ENCODE results near the gene PRDM11. TPM values are rescaled to one million over a fixed set of nuclear protein-coding genes. Genes with fewer than 3 reads are reported as not detected.

The PRDM11 gene
- total and polyA plus RNA-seq, 2 experiments from 2014 or later, result 0.24 to 3.7 TPM

DNA sequence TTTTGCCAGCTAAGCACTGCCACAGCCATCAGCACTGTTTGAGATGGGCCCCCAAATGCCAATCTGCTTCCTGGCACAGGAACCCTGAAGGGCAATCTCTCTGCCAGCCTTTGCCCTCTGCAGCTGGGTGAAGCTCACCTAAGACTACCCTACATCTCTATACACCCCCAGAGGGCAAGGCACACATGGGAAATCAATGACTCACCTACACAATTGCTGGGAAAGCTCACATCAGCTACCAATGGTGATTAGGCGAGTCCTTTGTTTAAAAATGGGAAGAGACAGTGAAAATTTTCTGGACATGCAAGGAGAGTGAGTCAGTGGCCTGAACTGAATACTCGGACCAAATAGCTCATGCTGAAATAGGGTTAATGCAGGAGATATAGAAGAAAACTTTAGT is 12.6 kb upstream of the PRDM11 start:
- Histone ChIP-seq H3K27ac (no peak overlapping the region), H3K9ac (no peak overlapping the region), H3K79me2 (ENCODE audit: insufficient read depth) (no peaks in the 10 kb centered on the region), H3K36me3 (ENCODE audit: low read depth) (no peaks in the 10 kb centered on the region), H2AFZ (no peak overlapping the region), H3K4me1 (ENCODE audit: insufficient read depth) (no peaks in the 10 kb centered on the region), H3K4me2 (ENCODE audit: unreplicated experiment) (no peak overlapping the region), H3F3A (ENCODE audit: insufficient read depth) (no peaks in the 10 kb centered on the region), H3K9me2 (ENCODE audit: insufficient read depth) (no peaks in the 10 kb centered on the region), H4K20me1 (ENCODE audit: insufficient read depth) (no peaks in the 10 kb centered on the region), H3K27me3 (replicated peaks; ENCODE audit: insufficient read depth) (peaks cover 64% of the 10 kb centered on the region), H3K4me3 (no peak overlapping the region), H3K9me3 (ENCODE audit: low read depth) (no peaks in the 10 kb centered on the region)
- TF ChIP-seq EZH2 (IDR thresholded peaks at IDR 0.05; ENCODE audit: insufficient read depth, poor library complexity, severe bottlenecking) (no peak), EZH2phosphoT487 (IDR thresholded peaks at IDR 0.05; ENCODE audit: insufficient read depth, low read depth) (no peak)
- in situ Hi-C loops (cut with MboI), result no loop called here
- DNase-seq, result no peak
- 56 to 66% methylated on average over 2 of the region's 2 CpGs for WGBS, 2 experiments (ENCODE audit: low coverage in 1 of 2, low lambda C conversion rate in 2 of 2, missing lambda C conversion rate in 2 of 2)

- Histone ChIP-seq H4K20me1 (ENCODE audit: insufficient read depth) (no peaks in the 10 kb centered on the region), H3K27me3 (replicated peaks; ENCODE audit: insufficient read depth) (peaks cover 28% of the 10 kb centered on the region), H3K4me3 (no peak overlapping the region), H3K27ac (no peak overlapping the region), H3K9ac (no peak overlapping the region), H3K4me2 (ENCODE audit: unreplicated experiment) (no peak overlapping the region), H3K36me3 (ENCODE audit: low read depth) (no peaks in the 10 kb centered on the region), H3K79me2 (ENCODE audit: insufficient read depth) (no peaks in the 10 kb centered on the region), H2AFZ (no peak overlapping the region), H3K9me2 (ENCODE audit: insufficient read depth) (no peaks in the 10 kb centered on the region), H3K9me3 (ENCODE audit: low read depth) (no peaks in the 10 kb centered on the region), H3K4me1 (ENCODE audit: insufficient read depth) (0 out of 2 replicates have a peak, but pooled peaks cover 7% of the 10 kb centered on the region), H3F3A (ENCODE audit: insufficient read depth) (peaks cover 3% of the 10 kb centered on the region; the same call in 1 of the 2 replicates)
- no peak for DNase-seq
- 3 to 14% methylated on average over 1 of the region's 1 CpG for WGBS, 2 experiments (ENCODE audit: low coverage in 1 of 2, low lambda C conversion rate in 2 of 2, missing lambda C conversion rate in 2 of 2)
- TF ChIP-seq EZH2 (IDR thresholded peaks at IDR 0.05; ENCODE audit: insufficient read depth, poor library complexity, severe bottlenecking) (no peak), EZH2phosphoT487 (IDR thresholded peaks at IDR 0.05; ENCODE audit: insufficient read depth, low read depth) (no peak)
- in situ Hi-C loops (cut with MboI), result no loop called here
Observed at GRCh38 chr11:45141171-45141570, 5.3 kb upstream of the PRDM11 start.

DNA sequence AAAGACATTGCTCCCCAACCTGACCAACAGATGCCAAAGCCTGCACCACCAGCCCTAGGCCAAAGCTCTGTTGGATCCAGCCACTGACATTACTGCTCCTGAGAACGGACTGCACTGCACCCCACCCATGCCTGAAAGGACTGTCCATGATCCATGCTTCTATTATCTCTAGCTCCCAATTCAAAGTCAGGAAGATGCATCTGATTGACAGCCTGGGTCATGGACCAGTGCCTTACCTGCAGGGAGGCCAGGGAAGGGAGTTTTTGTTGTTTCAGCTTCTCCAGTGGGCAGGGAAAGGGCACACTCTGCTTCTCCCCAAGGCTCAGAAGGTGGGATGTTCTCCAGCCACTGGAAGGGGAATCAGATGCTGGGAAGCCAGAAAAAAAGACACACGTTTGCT is 4.8 kb upstream of the PRDM11 start:
- in situ Hi-C loops (cut with MboI), result no loop called here
- Histone ChIP-seq H3K36me3 (ENCODE audit: low read depth) (no peaks in the 10 kb centered on the region), H3K27ac (no peak overlapping the region), H2AFZ (no peak overlapping the region), H3F3A (ENCODE audit: insufficient read depth) (peaks cover 6% of the 10 kb centered on the region; the same call in 1 of the 2 replicates), H4K20me1 (ENCODE audit: insufficient read depth) (no peaks in the 10 kb centered on the region), H3K4me2 (ENCODE audit: unreplicated experiment) (no peak overlapping the region), H3K9me3 (ENCODE audit: low read depth) (no peaks in the 10 kb centered on the region), H3K27me3 (replicated peaks; ENCODE audit: insufficient read depth) (peaks cover 26% of the 10 kb centered on the region), H3K9ac (no peak overlapping the region), H3K9me2 (ENCODE audit: insufficient read depth) (no peaks in the 10 kb centered on the region), H3K4me1 (ENCODE audit: insufficient read depth) (0 out of 2 replicates have a peak, but pooled peaks cover 7% of the 10 kb centered on the region), H3K4me3 (no peak overlapping the region), H3K79me2 (ENCODE audit: insufficient read depth) (no peaks in the 10 kb centered on the region)
- no peak for DNase-seq
- TF ChIP-seq EZH2phosphoT487 (IDR thresholded peaks at IDR 0.05; ENCODE audit: insufficient read depth, low read depth) (no peak), EZH2 (IDR thresholded peaks at IDR 0.05; ENCODE audit: insufficient read depth, poor library complexity, severe bottlenecking) (no peak)
- 19 to 41% methylated on average over 2 of the region's 2 CpGs for WGBS, 2 experiments (ENCODE audit: low coverage in 1 of 2, low lambda C conversion rate in 2 of 2, missing lambda C conversion rate in 2 of 2)

- in situ Hi-C loops (cut with MboI), result no loop called here
Observed at GRCh38 chr11:45142241-45143055, 4.0 kb upstream of the PRDM11 start.

More at GRCh38 chr11:45142241-45143055, 4.0 kb upstream of the PRDM11 start:
- Histone ChIP-seq H3K9ac (no peak overlapping the region), H3K79me2 (ENCODE audit: insufficient read depth) (no peaks in the 10 kb centered on the region; the same call in 1 of the 2 replicates), H3K4me2 (ENCODE audit: unreplicated experiment) (no peak overlapping the region), H3K9me3 (ENCODE audit: low read depth) (no peaks in the 10 kb centered on the region), H3F3A (ENCODE audit: insufficient read depth) (peaks cover 6% of the 10 kb centered on the region; the same call in 1 of the 2 replicates), H3K9me2 (ENCODE audit: insufficient read depth) (no peaks in the 10 kb centered on the region), H3K27ac (no peak overlapping the region), H2AFZ (no peak overlapping the region), H4K20me1 (ENCODE audit: insufficient read depth) (no peaks in the 10 kb centered on the region), H3K4me1 (ENCODE audit: insufficient read depth) (0 out of 2 replicates have a peak, but pooled peaks cover 7% of the 10 kb centered on the region), H3K27me3 (replicated peaks; ENCODE audit: insufficient read depth) (peaks cover 24% of the 10 kb centered on the region), H3K4me3 (no peak overlapping the region), H3K36me3 (ENCODE audit: low read depth) (no peaks in the 10 kb centered on the region)
- WGBS, 2 experiments (ENCODE audit: low coverage in 1 of 2, low lambda C conversion rate in 2 of 2, missing lambda C conversion rate in 2 of 2), result 33 to 37% methylated on average over 4 of the region's 4 CpGs
- TF ChIP-seq EZH2phosphoT487 (IDR thresholded peaks at IDR 0.05; ENCODE audit: insufficient read depth, low read depth) (no peak), EZH2 (IDR thresholded peaks at IDR 0.05; ENCODE audit: insufficient read depth, poor library complexity, severe bottlenecking) (no peak)
- peak; percentile 59 for DNase-seq
